ENCODE results near the gene NMD3. TPM values are rescaled to one million over a fixed set of nuclear protein-coding genes. Genes with fewer than 3 reads are reported as not detected.
A peak's percentile ranks its signal among the peaks of the same experiment; 100 is the strongest.

The NMD3 gene
- polyA plus RNA-seq, 1 experiment = 53.5 TPM

GRCh38 chr3:161219495-161219894 lies 1.6 kb upstream of the NMD3 start:
- H3K36me3 ChIP-seq (ENCODE audit: control insufficient read depth, insufficient read depth, low read length) = no peaks in the 10 kb centered on the region
- no peaks in the 10 kb centered on the region for H3K27me3 ChIP-seq (ENCODE audit: control insufficient read depth, insufficient read depth, low read length)
- TF ChIP-seq, protein P1, sequence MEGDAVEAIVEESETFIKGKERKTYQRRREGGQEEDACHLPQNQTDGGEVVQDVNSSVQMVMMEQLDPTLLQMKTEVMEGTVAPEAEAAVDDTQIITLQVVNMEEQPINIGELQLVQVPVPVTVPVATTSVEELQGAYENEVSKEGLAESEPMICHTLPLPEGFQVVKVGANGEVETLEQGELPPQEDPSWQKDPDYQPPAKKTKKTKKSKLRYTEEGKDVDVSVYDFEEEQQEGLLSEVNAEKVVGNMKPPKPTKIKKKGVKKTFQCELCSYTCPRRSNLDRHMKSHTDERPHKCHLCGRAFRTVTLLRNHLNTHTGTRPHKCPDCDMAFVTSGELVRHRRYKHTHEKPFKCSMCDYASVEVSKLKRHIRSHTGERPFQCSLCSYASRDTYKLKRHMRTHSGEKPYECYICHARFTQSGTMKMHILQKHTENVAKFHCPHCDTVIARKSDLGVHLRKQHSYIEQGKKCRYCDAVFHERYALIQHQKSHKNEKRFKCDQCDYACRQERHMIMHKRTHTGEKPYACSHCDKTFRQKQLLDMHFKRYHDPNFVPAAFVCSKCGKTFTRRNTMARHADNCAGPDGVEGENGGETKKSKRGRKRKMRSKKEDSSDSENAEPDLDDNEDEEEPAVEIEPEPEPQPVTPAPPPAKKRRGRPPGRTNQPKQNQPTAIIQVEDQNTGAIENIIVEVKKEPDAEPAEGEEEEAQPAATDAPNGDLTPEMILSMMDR (IDR thresholded peaks at IDR 0.05; ENCODE audit: insufficient read depth, low read depth, low read length) = no peak
- CTCF ChIA-PET = no interaction called here
- POLR2A ChIA-PET = interaction anchor here (0.6 kb wide), 1 partner anchor 1839 kb away, joined by 3 read pairs; no protein-coding TSS in a partner anchor
- H3K4me3 ChIP-seq (ENCODE audit: low read depth, low read length) = no peak overlapping the region
- no peak for DNase-seq (ENCODE audit: low read depth)

- H3K27me3 ChIP-seq (ENCODE audit: control insufficient read depth, insufficient read depth, low read length) = no peaks in the 10 kb centered on the region
- ChIA-PET CTCF (interaction anchor here (0.6 to 1.1 kb wide), 4 partner anchors 34 to 536 kb away, joined by 3 to 4 read pairs (median 3); no protein-coding TSS in a partner anchor), POLR2A (no interaction called here)
- H3K4me3 ChIP-seq (ENCODE audit: low read depth, low read length) = peak overlapping the region; percentile 71
- no peak for DNase-seq (ENCODE audit: low read depth)
- H3K36me3 ChIP-seq (ENCODE audit: control insufficient read depth, insufficient read depth, low read length) = no peaks in the 10 kb centered on the region; the same call in none of the 2 replicates
- TF ChIP-seq, protein P1 (IDR thresholded peaks at IDR 0.05; ENCODE audit: insufficient read depth, low read depth, low read length) = no peak
Observed at GRCh38 chr3:161221806-161222600, 892 bp downstream of the NMD3 start.

DNA sequence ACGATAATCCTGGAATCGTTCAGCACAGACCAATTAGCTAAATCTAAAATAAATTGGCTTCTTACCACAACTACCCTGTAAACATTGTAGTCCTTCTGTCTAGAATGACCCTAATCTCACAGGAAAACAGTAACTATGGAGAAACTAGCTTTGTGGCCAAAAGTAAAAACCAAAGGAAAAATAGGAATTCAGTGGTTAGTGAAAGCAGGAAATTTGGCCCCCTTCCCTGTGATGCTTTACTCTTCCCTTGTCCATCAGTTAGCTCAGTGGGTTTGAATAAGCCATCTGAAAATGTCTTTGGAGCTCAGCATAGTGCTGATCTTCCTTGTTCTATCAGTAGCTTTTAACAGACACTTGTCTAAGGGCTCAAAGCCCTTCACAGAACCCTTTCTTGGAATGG lies 1.6 kb downstream of the NMD3 start:
- H3K4me3 ChIP-seq (ENCODE audit: low read depth, low read length) = peak overlapping the region; percentile 71
- POLR2A ChIA-PET = no interaction called here
- CTCF ChIA-PET = interaction anchor here (0.9 to 1.1 kb wide), 3 partner anchors 33 to 536 kb away, joined by 3 to 4 read pairs (median 3); no protein-coding TSS in a partner anchor
- TF ChIP-seq, protein P1 (IDR thresholded peaks at IDR 0.05; ENCODE audit: insufficient read depth, low read depth, low read length) = no peak
- H3K36me3 ChIP-seq (ENCODE audit: control insufficient read depth, insufficient read depth, low read length) = no peaks in the 10 kb centered on the region; the same call in none of the 2 replicates
- no peak for DNase-seq (ENCODE audit: low read depth)
- no peaks in the 10 kb centered on the region for H3K27me3 ChIP-seq (ENCODE audit: control insufficient read depth, insufficient read depth, low read length)

GRCh38 chr3:161224786-161225185 lies 3.7 kb downstream of the NMD3 start:
- CTCF ChIA-PET = no interaction called here
- TF ChIP-seq, protein P1 (IDR thresholded peaks at IDR 0.05; ENCODE audit: insufficient read depth, low read depth, low read length) = no peak
- Histone ChIP-seq H3K4me3 (ENCODE audit: low read depth, low read length) (no peak overlapping the region), H3K36me3 (ENCODE audit: control insufficient read depth, insufficient read depth, low read length) (peaks cover 2% of the 10 kb centered on the region), H3K27me3 (ENCODE audit: control insufficient read depth, insufficient read depth, low read length) (no peaks in the 10 kb centered on the region)
- DNase-seq (ENCODE audit: low read depth) = no peak
- POLR2A ChIA-PET = no interaction called here

DNA sequence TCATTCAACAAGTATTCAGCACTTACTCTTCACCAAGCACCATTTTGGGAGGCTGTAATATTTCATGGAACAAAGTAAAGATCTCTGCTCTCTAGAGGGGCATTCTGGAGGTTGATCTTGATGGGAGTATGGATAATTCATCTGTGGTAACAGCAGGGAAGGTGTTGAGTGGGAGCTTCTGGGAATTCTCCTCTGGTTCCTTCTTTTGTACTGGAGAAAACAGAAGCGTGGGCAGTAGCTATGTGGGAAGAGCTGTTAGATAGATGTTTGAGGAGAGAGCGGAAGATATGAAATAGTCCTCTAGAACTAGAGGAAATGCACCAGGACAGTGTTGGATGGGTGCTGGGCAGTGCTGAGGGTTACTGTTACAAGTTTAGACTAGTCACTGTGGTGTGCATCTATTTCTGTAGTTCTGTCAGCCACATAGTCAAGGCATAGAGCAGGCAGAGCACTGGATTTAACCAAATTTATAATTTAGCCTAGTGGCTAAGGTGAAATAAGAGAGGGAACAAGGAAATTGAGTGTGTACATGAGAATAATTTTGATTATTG lies 9.6 kb downstream of the NMD3 start:
- TF ChIP-seq, protein P1 (IDR thresholded peaks at IDR 0.05; ENCODE audit: insufficient read depth, low read depth, low read length) = no peak
- POLR2A ChIA-PET = no interaction called here
- no peaks in the 10 kb centered on the region for H3K27me3 ChIP-seq (ENCODE audit: control insufficient read depth, insufficient read depth, low read length)
- H3K4me3 ChIP-seq (ENCODE audit: low read depth, low read length) = no peak overlapping the region
- CTCF ChIA-PET = interaction anchor here (1.2 kb wide), 1 partner anchor 178 kb away, joined by 3 read pairs; no protein-coding TSS in a partner anchor
- H3K36me3 ChIP-seq (ENCODE audit: control insufficient read depth, insufficient read depth, low read length) = peaks cover 8% of the 10 kb centered on the region
- DNase-seq (ENCODE audit: low read depth) = no peak
